Measurements from ENCODE around the gene ZYX. TPM values are rescaled to one million over a fixed set of nuclear protein-coding genes. Genes with fewer than 3 reads are reported as not detected.
"Not testable (repeated sequence)": the region's sequence is repeated elsewhere in the genome, so short reads cannot be mapped to it uniquely, and the experiment has no call there.

The ZYX gene
- total and polyA plus RNA-seq, 2 donors from 2014 or later, result 50.1 to 193 TPM

- intact Hi-C loops (cut with DNase I), result loop anchor here (10.0 kb wide), 1 partner anchor 178 kb away; no protein-coding TSS in a partner anchor
- Histone ChIP-seq H3K4me3 (ENCODE audit: low read length in 3 of 3) (no peak overlapping the region), H3K9ac (ENCODE audit: low read length in 3 of 3) (no peak overlapping the region), H3K27ac (ENCODE audit: low read depth in 2 of 2, low read length in 2 of 2) (no peak overlapping the region), H3K27me3 (ENCODE audit: control insufficient read depth, insufficient read depth, low read length) (no peaks in the 10 kb centered on the region), H3K9me3 (ENCODE audit: control insufficient read depth in 2 of 3, insufficient read depth in 1 of 3, low read length in 3 of 3) (no peaks in the 10 kb centered on the region), H3K4me1 (ENCODE audit: control insufficient read depth in 2 of 3, insufficient read depth in 2 of 3, low read depth in 1 of 3, low read length in 3 of 3) (peaks cover 0 to 9% (median 7%) of the 10 kb centered on the region in 3 donors), H3K36me3 (ENCODE audit: control insufficient read depth in 2 of 3, insufficient read depth in 3 of 3, low read length in 3 of 3) (no peaks in the 10 kb centered on the region)
- no peak for DNase-seq
- no peak for TF ChIP-seq CTCF (IDR thresholded peaks at IDR 0.05; ENCODE audit: borderline replicate concordance, extremely low read depth, insufficient read depth)
- FAIRE-seq, result no peak
Observed at GRCh38 chr7:143413123-143413522, 32.0 kb downstream of the ZYX start.

GRCh38 chr7:143415209-143415608 is 34.1 kb downstream of the ZYX start:
- not testable (repeated sequence) for H3K9me3 ChIP-seq (ENCODE audit: control insufficient read depth in 2 of 3, insufficient read depth in 1 of 3, low read length in 3 of 3); DNase-seq; H3K9ac ChIP-seq (ENCODE audit: low read length in 3 of 3); H3K27ac ChIP-seq (ENCODE audit: low read depth in 2 of 2, low read length in 2 of 2); H3K4me3 ChIP-seq (ENCODE audit: low read length in 3 of 3); H3K36me3 ChIP-seq (ENCODE audit: control insufficient read depth in 2 of 3, insufficient read depth in 3 of 3, low read length in 3 of 3); H3K4me1 ChIP-seq (ENCODE audit: control insufficient read depth in 2 of 3, insufficient read depth in 2 of 3, low read depth in 1 of 3, low read length in 3 of 3); H3K27me3 ChIP-seq (ENCODE audit: control insufficient read depth, insufficient read depth, low read length); FAIRE-seq
- intact Hi-C loops (cut with DNase I), result loop anchor here (10.0 kb wide), 1 partner anchor 180 kb away; no protein-coding TSS in a partner anchor

- no peak for FAIRE-seq
- no peaks in the 10 kb centered on the region for H3K36me3 ChIP-seq (ENCODE audit: control insufficient read depth in 2 of 3, insufficient read depth in 3 of 3, low read length in 3 of 3)
- H3K9ac ChIP-seq (ENCODE audit: low read length in 3 of 3), result no peak overlapping the region
Observed at GRCh38 chr7:143415742-143416397, 34.7 kb downstream of the ZYX start.

More at GRCh38 chr7:143415742-143416397, 34.7 kb downstream of the ZYX start:
- Histone ChIP-seq H3K27me3 (ENCODE audit: control insufficient read depth, insufficient read depth, low read length) (no peaks in the 10 kb centered on the region), H3K9me3 (ENCODE audit: control insufficient read depth in 2 of 3, insufficient read depth in 1 of 3, low read length in 3 of 3) (no peaks in the 10 kb centered on the region), H3K4me1 (ENCODE audit: control insufficient read depth in 2 of 3, insufficient read depth in 2 of 3, low read depth in 1 of 3, low read length in 3 of 3) (peaks cover 0 to 2% (median 0%) of the 10 kb centered on the region in 3 donors), H3K27ac (ENCODE audit: low read depth in 2 of 2, low read length in 2 of 2) (no peak overlapping the region), H3K4me3 (ENCODE audit: low read length in 3 of 3) (peak overlapping the region in 1 of 3 donors; percentile 19)
- intact Hi-C loops (cut with DNase I), result loop anchor here (10.0 kb wide), 1 partner anchor 181 kb away; no protein-coding TSS in a partner anchor
- TF ChIP-seq CTCF (IDR thresholded peaks at IDR 0.05; ENCODE audit: borderline replicate concordance, extremely low read depth, insufficient read depth), result no peak
- peak in 2 of 5 donors; percentile 67 to 70 for DNase-seq

Data from kidney (tissue), 14 donors.